CD14-positive monocyte (primary cell): Measurements from ENCODE around the gene IFRD2. TPM values are rescaled to one million over a fixed set of nuclear protein-coding genes. Genes with fewer than 3 reads are reported as not detected.
A peak's percentile ranks its signal among the peaks of the same experiment; 100 is the strongest.

Experiments
- DNase-seq, 3 donors: peaks; one replicate each; pipeline ENCODE4 v3.0.0-alpha.2; 2011 to 2022
- H2AFZ ChIP-seq: 2 replicates; pipeline ENCODE4 v1.6.0; 2012; ENCODE audit warnings: mild to moderate bottlenecking, low read depth, low read length, inconsistent platforms; ENCODE audit not compliant: insufficient read depth, poor library complexity, severe bottlenecking
- H3K27ac ChIP-seq, 2 donors: 1 replicate in 1 of 2; 2 replicates in 1 of 2; pipeline ENCODE4 v1.5.1; 2012 to 2013; ENCODE audit warnings: low read length in 2 of 2, control low read depth in 1 of 2, inconsistent platforms in 1 of 2, low read depth in 1 of 2, mild to moderate bottlenecking in 1 of 2
- H3K27me3 ChIP-seq, 2 donors: one replicate each; pipeline versions ENCODE4 v1.6.0 to v1.6.1; 2011 to 2013; ENCODE audit warnings: low read length in 2 of 2; ENCODE audit not compliant: control insufficient read depth in 2 of 2, insufficient read depth in 2 of 2
- H3K36me3 ChIP-seq, 2 donors: replicated peaks in 1 of 2; 1 replicate in 1 of 2; 2 replicates in 1 of 2; pipeline versions ENCODE4 v1.5.1 to v1.6.1; 2012 to 2013; ENCODE audit warnings: low read length in 2 of 2, control low read depth in 1 of 2, inconsistent platforms in 1 of 2, mild to moderate bottlenecking in 1 of 2; ENCODE audit not compliant: insufficient read depth in 2 of 2, control insufficient read depth in 1 of 2
- H3K4me1 ChIP-seq, 2 donors: 1 replicate in 1 of 2; 2 replicates in 1 of 2; pipeline versions ENCODE4 v1.5.1 to v1.6.1; 2012 to 2013; ENCODE audit warnings: low read length in 2 of 2, control low read depth in 1 of 2, inconsistent platforms in 1 of 2, mild to moderate bottlenecking in 1 of 2, moderate library complexity in 1 of 2; ENCODE audit not compliant: insufficient read depth in 2 of 2, control insufficient read depth in 1 of 2
- H3K4me2 ChIP-seq: replicated peaks from 2 replicates; pipeline ENCODE3; 2012; ENCODE audit warnings: low read length, moderate library complexity, mild to moderate bottlenecking; ENCODE audit not compliant: poor library complexity, severe bottlenecking; ENCODE audit errors: extremely low read depth
- H3K4me3 ChIP-seq, 3 experiments: fragments of 200-600 bp in 1 of 3; sonication (generic) in 1 of 3; replicated peaks in 1 of 3; 1 replicate in 2 of 3; 2 replicates in 1 of 3; pipeline ENCODE4 v1.5.1; 2011 to 2013; ENCODE audit warnings: low read length in 3 of 3, mild to moderate bottlenecking in 3 of 3, control low read depth in 2 of 3, low read depth in 2 of 3, inconsistent platforms in 1 of 3, moderate library complexity in 1 of 3
- H3K79me2 ChIP-seq: 2 replicates; pipeline ENCODE4 v1.6.0; 2012; ENCODE audit warnings: mild to moderate bottlenecking, control low read depth, inconsistent platforms, low read length, moderate library complexity; ENCODE audit not compliant: insufficient read depth
- H3K9ac ChIP-seq: 2 replicates; pipeline ENCODE4 v1.6.0; 2017; ENCODE audit warnings: low read length, mild to moderate bottlenecking; ENCODE audit not compliant: insufficient read depth, poor library complexity, severe bottlenecking
- H3K9me3 ChIP-seq, 2 donors: replicated peaks in 1 of 2; 1 replicate in 1 of 2; 2 replicates in 1 of 2; pipeline versions ENCODE4 v1.5.1 to v1.6.1; 2012 to 2013; ENCODE audit warnings: low read length in 2 of 2, control low read depth in 1 of 2; ENCODE audit not compliant: control insufficient read depth in 1 of 2, insufficient read depth in 1 of 2
- H4K20me1 ChIP-seq: 2 replicates; pipeline ENCODE4 v1.6.0; 2012; ENCODE audit warnings: mild to moderate bottlenecking, low read length, control low read depth, moderate library complexity; ENCODE audit not compliant: insufficient read depth
- H3K27ac Mint-ChIP-seq, 7 donors: one replicate each; pipeline ENCODE4 v1.8.0; 2020; ENCODE audit warnings: mild to moderate bottlenecking in 7 of 7, mixed read lengths in 7 of 7, moderate library complexity in 6 of 7, inconsistent platforms in 2 of 7
- H3K27me3 Mint-ChIP-seq, 3 donors: one replicate each; pipeline ENCODE4 v1.8.0; 2021 to 2022; ENCODE audit warnings: low read depth in 3 of 3, mild to moderate bottlenecking in 3 of 3, mixed read lengths in 3 of 3, moderate library complexity in 3 of 3, inconsistent platforms in 1 of 3
- H3K36me3 Mint-ChIP-seq, 2 donors: one replicate each; pipeline ENCODE4 v1.8.0; 2020; ENCODE audit warnings: mixed read lengths in 2 of 2, inconsistent platforms in 1 of 2, mild to moderate bottlenecking in 1 of 2
- H3K4me1 Mint-ChIP-seq: one replicate; pipeline ENCODE4 v1.8.0; 2020; ENCODE audit warnings: mild to moderate bottlenecking, mixed read lengths
- H3K4me3 Mint-ChIP-seq, 2 donors: one replicate each; pipeline ENCODE4 v1.8.0; 2020; ENCODE audit warnings: mild to moderate bottlenecking in 2 of 2, mixed read lengths in 2 of 2, moderate library complexity in 1 of 2
- H3K9me3 Mint-ChIP-seq, 7 donors: one replicate each; pipeline ENCODE4 v1.8.0; 2020 to 2022; ENCODE audit warnings: mixed read lengths in 7 of 7, mild to moderate bottlenecking in 6 of 7, moderate library complexity in 6 of 7, inconsistent platforms in 2 of 7
- WGBS: methylation state at CpG from one replicate; pipeline ENCODE4 v1.1.5; 2013; ENCODE audit warnings: missing lambda C conversion rate; ENCODE audit not compliant: insufficient coverage; 5-methylcytosine and 5-hydroxymethylcytosine counted together
- intact Hi-C, 2 donors: fragments of 100-400 bp; cut with micrococcal nuclease; formaldehyde crosslinking; loops; one replicate each; pipeline versions ENCODE4 v1.15.0 to v1.15.1; 2023
- polyA plus RNA-seq, 3 donors: library from polyadenylated mRNA; depleted of rRNA in 1 of 3; unstranded in 2 of 3; stranded (reverse) in 1 of 3; fragments of 300-500 nt in 2 of 3; fragments of >200 nt in 1 of 3; fragmentation: Illumina TruSeq in 2 of 3; gene quantifications; 1 replicate in 2 of 3; 2 replicates in 1 of 3; pipeline ENCODE4 v1.2.3, GENCODE V29; 2012 to 2021
- TF ChIP-seq, protein P1 (sequence below): fragments of 200-600 bp; IDR thresholded peaks from one replicate; pipeline ENCODE4 v1.8.0; 2022; ENCODE audit warnings: antibody characterized with exemption, mild to moderate bottlenecking

IFRD2 gene
- polyA plus RNA-seq, 3 donors = 17.1 to 35.1 (median 23.3) TPM

DNA sequence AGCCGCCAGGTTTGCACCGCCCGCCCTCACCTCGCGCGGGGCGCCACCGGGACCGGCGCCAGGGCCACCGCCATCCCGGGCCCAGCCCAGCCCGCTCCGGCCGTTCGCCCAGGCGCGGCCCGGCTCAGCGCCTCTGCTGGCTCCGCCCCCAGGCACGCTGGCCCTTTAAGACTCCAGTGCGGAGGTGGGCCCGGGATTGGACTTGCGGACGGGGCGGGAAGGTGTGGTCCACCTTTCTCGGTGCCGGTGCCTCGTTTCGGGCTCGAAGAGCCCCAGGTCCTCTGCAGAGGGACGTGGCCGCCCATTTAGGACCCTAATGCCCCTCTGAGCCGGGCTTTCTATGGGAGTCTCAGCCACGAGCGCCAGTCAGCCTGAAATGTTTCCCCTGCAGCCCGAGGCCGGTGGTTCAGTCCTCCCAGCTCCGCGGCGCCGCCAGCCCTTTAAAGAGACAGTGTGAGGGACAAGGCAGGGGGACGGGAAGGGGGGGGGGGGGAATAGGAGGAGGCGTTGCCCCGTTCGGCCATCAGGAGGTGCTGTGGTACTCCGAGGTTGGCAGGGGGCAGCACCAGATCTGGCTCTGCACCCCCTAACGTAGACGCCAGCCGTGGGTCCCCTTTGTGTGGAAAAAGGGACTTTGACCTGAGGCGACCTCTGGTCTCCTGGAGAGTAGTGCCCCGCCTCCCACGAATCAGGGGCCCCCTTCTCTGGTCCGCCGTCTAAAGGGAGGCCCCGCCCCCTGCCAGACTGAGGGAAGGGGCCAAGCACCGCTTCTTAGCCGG lies 29.3 kb upstream of the IFRD2 start:
- Histone ChIP-seq H3K27me3 (no peaks in the 10 kb centered on the region), H3K36me3 (peaks cover 0 to 22% of the 10 kb centered on the region in 2 donors), H2AFZ (peak overlapping the region; percentile 86), H3K27ac (peak overlapping the region; percentile 77 to 97), H3K4me2 (peak overlapping the region; percentile 87), H3K4me3 (peak overlapping the region; percentile 60 to 90 (median 77)), H3K4me1 (peaks cover 83 to 94% of the 10 kb centered on the region in 2 donors), H4K20me1 (peaks cover 4% of the 10 kb centered on the region), H3K79me2 (peaks cover 32% of the 10 kb centered on the region), H3K9me3 (no peaks in the 10 kb centered on the region), H3K9ac (peak overlapping the region; percentile 90)
- Mint-ChIP-seq H3K27ac (peak overlapping the region; percentile 85 to 99 (median 97)), H3K36me3 (peaks cover 16 to 36% of the 10 kb centered on the region in 2 donors), H3K27me3 (peaks cover 0 to 4% (median 2%) of the 10 kb centered on the region in 3 donors), H3K4me3 (peak overlapping the region; percentile 86 to 91), H3K4me1 (peaks cover 83% of the 10 kb centered on the region), H3K9me3 (no peaks in the 10 kb centered on the region)
- intact Hi-C loops = loop anchor here (2.0 kb wide), 1 partner anchor 23 kb away; the partner anchor contains the start of genes HYAL3 (in 2 of the 2) and NAA80 (in 2 of the 2)
- DNase-seq = peak; percentile 72 to 74 (median 72)
- WGBS = under 1% methylated on average over 52 of the region's 59 CpGs
- TF ChIP-seq, protein P1, sequence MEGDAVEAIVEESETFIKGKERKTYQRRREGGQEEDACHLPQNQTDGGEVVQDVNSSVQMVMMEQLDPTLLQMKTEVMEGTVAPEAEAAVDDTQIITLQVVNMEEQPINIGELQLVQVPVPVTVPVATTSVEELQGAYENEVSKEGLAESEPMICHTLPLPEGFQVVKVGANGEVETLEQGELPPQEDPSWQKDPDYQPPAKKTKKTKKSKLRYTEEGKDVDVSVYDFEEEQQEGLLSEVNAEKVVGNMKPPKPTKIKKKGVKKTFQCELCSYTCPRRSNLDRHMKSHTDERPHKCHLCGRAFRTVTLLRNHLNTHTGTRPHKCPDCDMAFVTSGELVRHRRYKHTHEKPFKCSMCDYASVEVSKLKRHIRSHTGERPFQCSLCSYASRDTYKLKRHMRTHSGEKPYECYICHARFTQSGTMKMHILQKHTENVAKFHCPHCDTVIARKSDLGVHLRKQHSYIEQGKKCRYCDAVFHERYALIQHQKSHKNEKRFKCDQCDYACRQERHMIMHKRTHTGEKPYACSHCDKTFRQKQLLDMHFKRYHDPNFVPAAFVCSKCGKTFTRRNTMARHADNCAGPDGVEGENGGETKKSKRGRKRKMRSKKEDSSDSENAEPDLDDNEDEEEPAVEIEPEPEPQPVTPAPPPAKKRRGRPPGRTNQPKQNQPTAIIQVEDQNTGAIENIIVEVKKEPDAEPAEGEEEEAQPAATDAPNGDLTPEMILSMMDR = peak; percentile 58

DNA sequence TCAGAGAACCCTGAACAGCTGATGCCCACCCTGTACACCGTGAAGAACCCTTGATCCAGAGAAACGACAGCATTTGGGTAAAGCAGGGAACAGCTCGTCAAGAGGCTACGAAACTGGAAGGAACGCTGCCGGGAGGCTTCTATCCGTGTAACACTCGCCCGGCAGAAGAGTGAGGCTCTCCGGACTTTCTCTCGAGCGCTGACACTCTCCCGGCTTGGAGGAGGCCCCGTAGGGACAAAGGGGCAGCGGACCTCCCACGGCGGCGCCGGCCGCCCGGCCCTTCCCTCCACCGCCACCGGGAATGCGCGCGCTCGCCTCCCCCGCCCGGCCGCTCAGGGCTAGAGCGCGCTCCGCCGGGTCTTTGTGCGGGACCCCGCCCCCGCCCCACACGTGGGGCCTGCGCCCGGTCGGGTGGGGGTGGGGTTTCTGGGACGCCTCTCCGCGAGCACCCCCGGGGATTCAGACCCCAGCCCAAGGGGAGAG lies 28.7 kb upstream of the IFRD2 start:
- H3K4me1 Mint-ChIP-seq = peaks cover 82% of the 10 kb centered on the region

More for the DNA sequence above, 28.7 kb upstream of the IFRD2 start:
- Histone ChIP-seq H3K4me3 (peak overlapping the region; percentile 60 to 90 (median 77)), H2AFZ (peak overlapping the region; percentile 86), H3K9ac (peak overlapping the region; percentile 90), H3K36me3 (peaks cover 0 to 23% of the 10 kb centered on the region in 2 donors), H3K4me1 (peaks cover 80 to 89% of the 10 kb centered on the region in 2 donors), H3K79me2 (peaks cover 26% of the 10 kb centered on the region), H3K27ac (peak overlapping the region; percentile 18 to 97), H3K9me3 (no peaks in the 10 kb centered on the region), H3K4me2 (peak overlapping the region; percentile 87), H3K27me3 (no peaks in the 10 kb centered on the region), H4K20me1 (peaks cover 4% of the 10 kb centered on the region)
- Mint-ChIP-seq H3K27me3 (peaks cover 0 to 4% (median 2%) of the 10 kb centered on the region in 3 donors), H3K27ac (peak overlapping the region; percentile 38 to 95 (median 88)), H3K36me3 (peaks cover 18 to 36% of the 10 kb centered on the region in 2 donors), H3K9me3 (no peaks in the 10 kb centered on the region), H3K4me3 (peak overlapping the region; percentile 86 to 94)
- intact Hi-C loops = loop anchor here (2.0 kb wide), 1 partner anchor 22 kb away; the partner anchor contains the start of genes HYAL3 (in 2 of the 2) and NAA80 (in 2 of the 2)
- TF ChIP-seq, protein P1 = no peak
- DNase-seq = peak in 2 of 3 donors; percentile 32 to 36
- 0% methylated on average over 31 of the region's 45 CpGs for WGBS
